NCI-H2227 (cell line): ENCODE results near the gene AOPEP.
"Not testable (repeated sequence)": the region's sequence is repeated elsewhere in the genome, so short reads cannot be mapped to it uniquely, and the experiment has no call there.

Experiments used
- DNase-seq: peaks from one replicate; lab custom pipeline; 2025; ENCODE audit not compliant: unreplicated experiment; lab: John Stamatoyannopoulos, UW

Gene AOPEP

DNA sequence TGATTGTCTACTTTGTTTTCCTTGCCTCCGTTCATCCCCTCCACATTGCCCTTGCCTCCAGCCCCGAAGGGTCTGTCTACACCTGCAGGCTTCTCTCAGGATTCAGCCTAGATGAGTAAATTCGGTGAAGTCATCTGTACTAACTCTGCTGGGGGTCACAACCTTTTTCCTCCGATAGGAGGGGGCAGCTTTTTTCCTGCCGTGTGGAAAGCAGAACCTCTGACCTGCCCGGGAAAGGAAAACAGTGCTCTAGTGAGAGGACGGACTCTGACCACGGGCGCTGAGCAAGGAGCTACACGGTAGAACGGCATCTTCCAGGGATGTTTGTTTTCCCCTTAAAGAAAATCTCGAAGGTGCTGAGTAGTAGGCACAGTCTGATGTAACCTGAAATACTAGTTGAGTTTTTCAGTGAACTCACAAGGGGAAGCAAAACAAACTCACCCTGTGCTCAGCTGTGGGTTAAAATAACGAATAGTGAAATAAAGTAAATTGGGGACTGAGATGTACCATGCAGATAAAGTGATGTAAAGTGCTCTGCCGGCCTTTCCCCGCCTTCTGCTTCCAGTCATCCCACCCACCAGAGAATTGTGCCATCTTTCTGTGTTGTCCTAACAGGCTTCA, 281.8 kb downstream of the AOPEP start:
- DNase-seq: peak; percentile 13

DNA sequence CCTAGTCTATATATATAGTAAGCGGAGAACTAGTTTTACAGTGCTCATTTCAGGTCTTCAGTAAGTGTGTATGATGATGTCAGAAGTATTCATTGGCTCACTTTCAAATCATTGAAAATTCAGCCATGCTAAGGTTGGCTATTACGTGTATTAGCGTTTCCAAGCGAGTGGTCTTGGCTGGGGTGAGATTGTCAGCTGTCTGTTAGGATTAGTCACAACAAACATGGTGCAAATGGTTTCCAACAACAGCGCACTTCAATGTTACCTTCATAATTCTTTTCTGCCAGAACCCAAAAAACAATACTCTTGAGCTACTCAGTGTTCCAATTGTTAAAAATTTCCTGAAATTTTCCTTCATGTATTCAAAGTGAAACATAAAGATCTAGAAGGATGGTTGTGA, 283.0 kb downstream of the AOPEP start:
- no peak for DNase-seq

DNA sequence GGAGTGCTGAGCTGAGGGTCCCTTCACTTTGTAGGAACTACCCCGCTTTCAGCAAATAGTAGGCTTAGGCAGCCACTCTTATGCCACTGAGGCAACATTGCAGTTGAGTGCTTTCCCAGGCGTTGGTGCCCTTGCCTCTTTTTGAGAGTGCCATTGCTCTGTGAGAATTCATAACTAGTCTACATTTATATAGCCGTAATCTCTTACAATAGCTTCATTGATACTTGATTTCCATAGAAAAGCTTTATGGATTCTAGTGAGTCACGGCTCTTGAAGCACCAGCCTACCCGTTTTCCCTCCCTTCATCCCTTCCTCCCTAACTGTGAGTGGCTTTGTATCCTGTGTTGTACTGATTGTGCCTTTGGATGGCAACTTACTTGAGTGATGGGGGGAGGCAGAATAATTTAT, 283.9 kb downstream of the AOPEP start:
- DNase-seq: no peak

DNA sequence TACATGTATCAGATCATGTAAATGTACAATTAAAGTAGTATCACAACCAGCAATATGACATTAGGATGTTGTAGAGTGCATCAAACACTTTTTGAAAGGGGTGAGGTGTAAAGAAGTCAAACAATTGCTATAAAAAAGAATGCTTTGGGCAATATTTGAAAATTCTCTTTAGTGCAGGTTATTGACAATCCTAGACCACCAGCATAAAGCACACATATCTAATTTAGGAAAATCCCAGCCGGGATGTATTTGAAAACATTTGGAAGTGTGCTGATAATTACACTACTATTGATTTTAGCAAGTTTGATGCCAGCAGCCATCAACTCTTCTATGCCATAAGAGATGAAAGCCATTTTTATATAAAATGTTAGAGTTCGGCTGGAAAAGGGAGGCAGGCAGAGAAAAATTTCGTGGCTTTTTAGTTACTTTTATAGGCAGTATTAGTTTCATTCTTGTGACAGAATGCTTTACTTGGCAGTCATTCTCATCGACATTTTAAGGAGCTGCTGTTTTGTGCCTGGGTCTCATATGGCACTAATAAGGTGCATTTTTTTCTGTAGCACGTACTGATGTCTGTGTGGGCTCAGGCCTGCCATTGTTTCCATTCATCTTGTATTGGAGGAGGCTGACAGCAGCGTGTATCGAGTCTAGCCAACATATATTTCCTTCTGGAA, 285.7 kb downstream of the AOPEP start:
- DNase-seq: no peak

DNA sequence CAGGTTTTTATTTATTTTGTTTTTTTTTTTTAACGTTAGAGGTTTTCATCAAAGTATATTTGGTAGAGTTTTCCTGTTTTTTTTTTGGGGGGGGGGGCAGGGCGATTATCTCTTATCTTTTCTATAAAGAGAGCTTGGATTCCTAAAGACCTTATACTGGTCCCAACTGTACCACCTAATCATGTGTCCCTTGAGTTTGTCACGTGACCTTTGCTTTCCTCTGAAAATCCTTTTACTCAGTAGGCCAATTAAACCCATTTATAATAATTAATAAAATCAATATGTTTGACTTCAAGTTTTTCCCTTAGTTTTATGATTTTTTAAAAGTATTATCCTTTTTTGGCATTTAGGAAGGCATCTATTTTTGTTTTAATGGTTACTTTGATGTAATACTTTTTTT, 286.4 kb downstream of the AOPEP start:
- no peak for DNase-seq

DNA sequence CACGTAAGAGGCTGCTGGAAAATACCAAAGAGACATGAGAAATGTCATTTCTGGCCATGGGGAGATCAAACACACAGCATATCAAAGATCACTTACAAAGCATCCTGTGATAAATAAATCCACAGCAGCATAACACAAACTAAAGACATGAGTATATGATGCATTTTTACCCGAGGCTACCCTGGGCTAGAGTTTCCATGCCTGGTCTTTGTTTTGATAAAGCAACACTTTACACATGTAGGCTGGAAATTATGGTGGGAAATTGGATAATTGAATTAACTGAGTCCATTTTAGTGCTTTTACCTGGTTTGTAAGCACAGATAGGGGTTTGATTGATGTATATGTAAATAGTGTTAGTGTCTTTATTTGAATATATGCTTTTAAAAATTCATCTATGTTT, 288.4 kb downstream of the AOPEP start:
- no peak for DNase-seq

DNA sequence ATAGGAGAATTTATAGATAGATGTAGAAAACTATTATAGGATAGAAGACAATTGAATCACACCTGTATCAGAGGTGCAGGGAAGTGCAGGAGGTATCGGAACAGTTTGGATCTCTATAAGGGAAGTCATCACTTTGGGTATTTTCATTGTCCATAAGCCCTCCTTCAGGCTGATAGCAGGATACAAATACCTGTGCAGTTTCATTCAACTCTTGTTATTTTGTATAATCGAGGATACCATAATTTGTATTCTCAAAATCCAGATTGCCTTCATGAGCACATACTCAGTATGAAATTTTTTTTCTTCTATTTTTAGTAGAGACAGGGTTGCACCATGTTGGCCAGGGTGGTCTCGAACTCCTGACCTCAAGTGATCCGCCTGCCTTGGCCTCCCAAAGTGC, 289.1 kb downstream of the AOPEP start:
- DNase-seq: no peak

DNA sequence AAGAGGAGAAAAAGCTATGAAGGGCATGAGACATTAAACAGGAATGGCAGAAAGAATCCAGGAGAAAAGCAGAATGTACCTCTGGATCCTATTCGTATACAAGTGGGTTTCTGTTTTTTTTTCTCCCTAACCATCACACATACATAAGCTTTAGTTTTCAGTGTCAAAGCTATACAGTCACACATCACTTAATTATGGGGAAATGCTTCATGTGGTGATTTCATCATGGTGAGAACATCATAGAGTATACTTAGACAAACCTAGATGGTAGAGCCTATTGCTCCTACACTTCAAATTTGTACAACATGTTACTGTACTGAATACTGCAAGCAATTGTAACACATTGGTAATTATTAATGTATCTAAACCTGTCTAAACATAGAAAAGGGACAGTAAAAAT, 290.6 kb downstream of the AOPEP start:
- no peak for DNase-seq

DNA sequence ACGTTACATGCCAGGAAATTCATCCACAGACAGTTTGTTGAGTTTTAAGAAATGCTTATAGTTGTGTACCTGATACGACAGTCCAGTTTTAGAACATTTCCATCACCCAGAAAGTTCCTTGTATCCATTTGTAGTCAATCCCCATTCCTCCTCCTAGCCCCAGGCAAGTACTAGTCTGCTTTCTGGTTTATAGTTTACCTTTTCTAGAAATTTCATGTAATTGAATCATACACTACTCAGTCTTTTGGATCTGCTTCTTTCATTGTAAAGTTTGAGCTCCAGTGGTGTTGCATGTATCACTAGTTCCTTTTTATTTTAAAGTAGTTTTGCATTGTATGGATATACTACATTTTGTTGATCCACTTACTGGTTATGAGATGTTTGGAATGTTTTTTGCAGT, 291.2 kb downstream of the AOPEP start:
- no peak for DNase-seq

DNA sequence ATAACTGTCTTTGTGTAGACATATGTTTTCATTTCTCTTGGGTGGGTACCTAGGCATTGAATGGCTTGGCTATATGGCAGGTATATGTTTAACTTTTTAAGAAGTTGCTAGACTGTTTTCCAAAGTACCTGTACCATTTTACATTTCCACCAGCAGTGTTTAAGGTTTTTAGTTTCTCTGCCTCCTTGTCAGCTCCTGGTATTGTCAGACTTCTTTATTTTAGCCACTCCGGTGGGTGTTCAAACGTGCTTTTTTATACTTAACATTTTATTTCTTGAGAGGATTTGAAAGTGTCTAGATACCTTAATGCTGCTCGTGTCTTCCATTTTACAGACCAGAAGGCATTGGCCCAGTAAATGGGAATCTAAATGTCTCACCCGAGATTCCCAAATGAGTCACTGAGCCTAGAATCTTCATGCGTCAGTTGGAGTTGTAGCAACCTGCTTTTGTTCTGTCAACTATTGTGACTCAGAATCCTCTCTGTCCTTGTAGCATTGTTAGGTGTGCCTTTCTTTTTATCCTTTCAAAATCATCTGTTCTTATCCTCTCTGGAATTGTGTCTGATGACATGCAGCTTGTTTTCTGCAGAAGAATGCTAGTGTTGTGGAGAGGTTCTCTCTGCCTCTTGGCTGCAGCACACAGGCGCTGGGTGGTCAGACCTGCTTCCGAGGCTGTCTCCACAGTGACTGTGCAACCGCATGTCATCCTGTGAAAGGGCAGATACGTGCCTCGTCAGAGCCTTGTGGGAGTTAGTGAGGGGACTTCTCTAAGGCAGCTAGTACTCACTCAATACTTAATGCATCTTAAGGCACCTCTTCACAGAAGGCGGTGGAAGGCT, 291.8 kb downstream of the AOPEP start:
- DNase-seq: no peak

DNA sequence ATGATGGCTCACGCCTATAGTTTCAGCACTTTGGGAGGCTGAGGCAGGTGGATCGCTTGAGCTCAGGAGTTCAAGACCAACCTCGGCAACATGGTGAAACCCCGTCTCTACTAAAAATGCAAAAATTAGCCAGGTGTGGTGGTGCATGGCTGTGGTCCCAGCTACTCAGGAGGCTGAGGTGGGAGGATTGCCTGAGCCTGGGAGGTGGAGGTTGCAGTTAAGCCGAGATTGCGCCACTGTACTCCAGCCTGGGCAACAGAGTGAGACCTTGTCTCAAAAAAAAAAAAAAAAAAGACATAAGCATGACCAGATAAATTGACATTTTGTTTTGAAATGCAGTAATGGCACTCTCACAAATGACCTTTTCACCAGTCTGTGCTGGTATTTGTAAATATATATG, 294.1 kb downstream of the AOPEP start:
- not testable (repeated sequence) for DNase-seq

DNA sequence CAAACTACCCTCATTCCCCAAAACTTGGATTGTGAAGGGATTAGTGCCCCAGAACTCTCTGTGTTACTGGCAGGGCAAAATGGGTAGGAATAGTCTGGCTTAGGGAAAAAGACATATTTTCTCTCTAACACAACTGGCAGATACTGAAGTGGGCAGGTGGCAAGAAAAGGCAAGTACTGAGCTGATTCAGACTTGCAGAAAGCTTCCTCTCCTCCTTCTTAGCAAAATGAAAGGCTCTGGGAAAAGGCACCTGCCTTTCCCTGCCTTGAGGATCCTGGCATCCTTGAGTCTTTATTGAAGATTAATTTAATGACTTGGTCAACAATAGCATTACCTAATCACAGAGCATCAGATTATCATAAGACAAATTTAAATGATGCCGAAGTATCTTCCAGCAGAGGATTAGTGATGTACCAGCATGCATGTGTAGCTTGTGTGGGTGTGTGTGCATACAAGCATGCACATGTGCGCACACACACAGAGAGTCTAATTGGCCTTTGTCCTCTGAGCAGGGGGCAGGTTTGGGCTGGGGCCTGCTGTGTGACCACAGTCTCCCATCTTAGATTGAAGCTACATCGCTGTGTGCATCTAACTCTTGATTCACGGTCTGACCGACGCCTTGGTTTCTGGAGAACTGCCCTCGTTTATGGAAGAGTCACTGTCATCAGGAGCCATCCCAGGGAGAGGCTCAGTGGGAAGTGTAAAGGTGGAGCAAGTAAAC, 294.8 kb downstream of the AOPEP start:
- DNase-seq: no peak

DNA sequence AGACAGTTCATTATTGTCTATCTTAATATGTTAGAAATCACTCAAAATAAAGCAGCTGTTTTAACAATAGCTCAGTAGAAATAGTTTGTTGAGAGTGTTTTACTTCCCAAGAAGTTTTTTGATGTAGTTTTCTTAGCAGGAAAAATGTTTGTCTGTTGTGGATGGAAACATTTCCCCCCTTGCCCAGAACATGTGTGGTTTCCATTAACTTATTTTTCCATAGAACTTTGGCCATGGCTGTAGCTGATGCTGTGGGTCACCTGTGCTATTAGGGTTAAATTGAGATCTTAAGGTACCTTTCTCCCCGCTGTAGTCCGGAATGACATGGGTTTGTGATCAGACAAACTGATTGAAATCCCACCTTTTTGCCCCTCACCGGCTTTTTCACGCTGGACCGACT, 296.2 kb downstream of the AOPEP start:
- DNase-seq: no peak

DNA sequence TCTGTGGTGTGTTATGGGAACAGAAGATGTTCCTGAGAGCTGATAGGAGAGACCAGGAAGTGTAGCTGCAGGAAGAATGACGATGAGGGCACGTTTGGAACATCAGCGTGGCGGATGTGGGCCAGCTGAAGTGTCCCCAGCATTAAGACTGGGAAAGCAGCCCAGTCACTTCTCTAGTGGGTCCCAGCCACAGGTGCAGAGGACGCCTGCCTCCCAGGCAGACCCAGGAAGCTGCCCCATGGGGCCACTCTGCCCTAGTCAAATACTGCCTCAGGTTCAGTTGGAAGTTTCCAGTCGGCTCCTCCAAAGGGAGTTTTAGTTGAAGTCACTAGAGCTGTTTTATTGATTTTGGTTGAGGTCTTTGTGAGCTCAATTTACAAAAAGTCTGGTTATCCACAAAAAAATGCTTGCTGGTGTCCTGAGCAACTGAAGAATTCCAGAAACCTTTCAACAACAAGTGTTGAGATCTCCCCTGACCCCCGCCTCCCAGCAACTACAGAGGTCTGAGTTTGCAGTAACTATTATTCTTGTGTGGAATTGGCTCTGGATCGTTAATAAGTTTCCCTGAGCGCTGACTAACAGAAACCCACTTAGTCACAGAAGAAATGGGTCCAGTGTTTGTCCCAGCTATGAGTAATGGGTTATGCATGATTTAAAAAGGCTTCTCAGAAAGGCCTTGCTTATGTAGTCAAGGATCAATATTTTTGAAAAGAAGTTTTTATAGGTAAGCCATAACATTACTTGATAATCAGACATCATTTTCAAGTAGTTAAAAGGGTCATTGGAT, 296.9 kb downstream of the AOPEP start:
- no peak for DNase-seq

DNA sequence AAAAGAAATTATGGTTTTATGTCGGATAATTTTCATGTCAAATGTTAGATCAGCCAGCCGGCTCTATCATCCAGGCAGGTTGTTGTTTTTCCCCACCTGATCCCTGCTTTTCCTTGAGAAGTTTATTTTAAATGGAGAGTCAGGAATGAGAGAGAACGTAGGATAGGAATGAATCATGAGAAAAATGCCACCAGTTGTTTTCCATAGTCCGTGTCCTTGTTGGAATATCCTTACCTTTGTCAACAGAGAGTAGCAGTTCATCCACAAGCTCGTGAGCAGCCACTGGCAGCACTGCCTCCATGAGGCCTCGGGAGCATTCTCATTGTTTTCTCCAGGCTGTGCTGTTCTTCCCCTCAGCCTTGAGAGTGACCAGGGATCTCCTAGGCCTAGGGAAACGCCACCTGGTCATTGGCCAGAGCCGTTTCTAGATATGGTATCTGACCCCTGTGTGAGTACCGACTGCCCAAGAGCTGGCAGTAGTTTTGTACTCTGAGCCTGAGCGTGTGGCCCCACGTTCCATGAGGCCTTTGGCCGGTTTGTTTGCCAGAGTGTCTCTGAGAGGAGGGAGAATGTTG, 297.7 kb downstream of the AOPEP start:
- DNase-seq: peak; percentile 7

DNA sequence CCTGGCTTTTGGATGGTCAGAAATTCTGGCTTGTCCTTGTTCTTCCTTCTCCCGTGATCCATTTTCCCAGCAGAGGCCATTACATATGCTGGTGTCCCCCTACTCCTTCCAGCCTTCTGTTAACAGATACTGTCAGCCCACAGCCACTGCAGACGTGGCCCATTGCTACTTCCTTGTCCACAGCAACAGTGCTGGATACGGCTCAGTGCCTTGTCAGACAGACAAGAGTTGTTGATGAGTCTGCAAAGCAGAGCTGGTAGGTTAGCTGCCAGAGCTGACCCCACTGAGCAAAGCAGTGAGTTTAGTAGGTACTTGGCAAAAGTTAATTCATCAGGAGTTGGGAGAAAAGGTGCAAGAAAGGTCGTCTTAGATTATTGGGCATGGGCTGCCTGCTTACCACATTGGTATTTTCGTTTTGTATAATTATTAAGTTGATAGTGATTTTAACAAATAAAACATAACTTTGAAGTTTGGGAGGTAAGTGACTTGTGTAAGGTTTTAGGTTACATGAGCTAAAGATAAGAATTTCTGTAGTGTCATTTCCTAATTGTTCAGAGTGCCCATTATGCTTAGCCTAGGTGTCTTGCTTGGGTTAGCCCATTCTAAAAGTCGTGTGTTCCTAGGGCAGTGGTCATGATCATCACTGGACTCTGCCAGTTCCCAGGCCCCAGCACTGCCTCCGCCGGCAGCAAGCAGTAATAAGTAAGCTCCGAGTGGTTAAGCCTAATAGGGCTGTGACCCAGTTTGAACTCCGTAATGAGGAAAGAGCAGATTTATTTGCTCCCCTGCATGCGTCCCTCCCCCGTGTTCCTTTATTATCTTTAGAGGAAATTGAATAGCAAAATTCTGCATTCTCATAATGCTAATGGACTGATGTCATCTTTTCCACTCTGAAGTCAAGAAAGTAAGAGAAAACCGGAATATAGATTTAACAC, 299.0 kb downstream of the AOPEP start:
- peak; percentile 14 for DNase-seq

DNA sequence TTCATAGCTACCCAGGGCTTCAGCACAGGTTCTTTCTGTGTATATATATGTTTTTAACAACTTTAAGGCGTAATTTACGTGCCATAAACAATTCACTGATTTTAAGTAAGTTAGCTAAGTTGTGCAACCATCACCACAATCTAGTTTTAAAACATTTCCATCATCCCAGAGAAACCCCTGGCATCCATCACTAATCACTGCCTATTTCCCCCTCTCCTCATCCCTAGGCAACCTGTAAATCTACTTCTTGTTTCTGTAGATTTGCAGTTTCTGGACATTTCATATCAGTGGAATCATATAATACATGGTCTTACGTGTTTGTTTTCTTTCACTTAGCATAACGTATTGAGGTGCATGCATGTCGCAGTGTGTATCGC, 299.6 kb downstream of the AOPEP start:
- DNase-seq: no peak

DNA sequence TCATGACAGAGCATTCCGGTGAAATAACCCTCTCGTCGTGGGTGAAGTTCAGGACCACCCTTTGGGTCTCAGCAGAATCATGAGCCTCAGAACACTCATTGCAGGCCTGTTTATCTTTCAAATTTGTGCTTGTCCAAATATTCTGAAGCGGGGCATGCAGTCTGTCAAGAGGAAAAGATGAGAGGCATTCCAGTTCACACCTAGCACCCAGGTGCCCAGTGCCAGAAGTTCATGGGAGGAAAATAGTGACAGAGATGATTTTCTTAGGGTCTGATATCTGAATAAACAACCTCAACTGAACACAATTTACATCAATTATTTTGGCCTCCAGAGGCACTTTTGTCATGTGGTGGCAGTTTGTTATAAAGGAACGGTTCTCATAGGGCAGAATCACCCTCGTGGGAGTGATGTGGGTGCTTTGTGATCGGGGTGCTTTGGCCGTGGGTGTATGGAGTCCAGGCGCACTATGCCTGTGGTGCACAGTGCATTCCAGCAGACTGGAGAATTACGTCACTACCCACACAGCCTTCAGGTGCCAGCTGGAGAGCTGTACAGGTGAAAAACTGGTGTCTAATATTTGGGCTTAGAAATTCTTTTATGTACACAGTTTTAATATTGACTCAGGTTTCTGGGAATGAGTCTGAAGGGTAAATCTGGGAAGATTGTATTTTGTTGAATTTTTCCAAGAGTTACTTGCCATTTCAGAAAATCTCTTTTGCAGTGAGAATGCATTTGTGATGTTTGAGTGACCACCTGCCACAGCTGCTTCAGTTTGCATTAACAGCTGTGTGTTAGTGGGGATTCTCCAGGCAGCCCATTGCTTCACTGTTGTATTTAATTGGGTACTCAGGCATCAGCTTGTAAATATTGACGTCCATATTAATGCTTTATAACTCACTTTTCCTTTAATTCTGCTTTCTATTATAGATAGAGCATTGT, 301.7 kb downstream of the AOPEP start:
- no peak for DNase-seq
